ENCODE results near the gene DSTYK. TPM values are rescaled to one million over a fixed set of nuclear protein-coding genes. Genes with fewer than 3 reads are reported as not detected.

DSTYK gene
- total RNA-seq, 2 donors from 2014 or later = 6.5 to 8.6 TPM

DNA sequence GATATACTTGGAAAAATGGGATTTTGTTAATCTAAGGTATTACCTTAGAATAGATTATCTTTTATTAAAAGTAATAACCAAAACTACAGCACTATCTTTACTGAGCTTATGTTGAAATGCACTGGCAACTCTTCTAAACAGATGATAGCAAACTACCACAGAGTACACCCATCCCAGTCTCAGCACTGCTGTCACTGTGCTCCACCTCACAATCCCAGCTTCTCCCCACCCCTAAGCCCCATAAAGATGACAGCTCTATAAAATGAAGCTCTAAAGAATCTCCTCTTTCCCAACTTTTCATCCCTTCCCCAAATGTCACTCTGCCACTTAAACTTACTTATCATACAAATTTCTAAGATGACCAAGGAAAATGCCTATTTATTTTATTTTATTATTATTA lies 6.4 kb downstream of the DSTYK start:
- H3K27me3 ChIP-seq = no peaks in the 10 kb centered on the region
- no peaks in the 10 kb centered on the region for H3K9me3 ChIP-seq
- H3K4me3 ChIP-seq = no peak overlapping the region
- H3K27ac ChIP-seq = no peak overlapping the region
- H3K36me3 ChIP-seq (replicated peaks in 1 of 2; ENCODE audit: insufficient read depth in 1 of 2, low read depth in 2 of 2) = no peaks in the 10 kb centered on the region
- intact Hi-C loops (cut with DNase I) = no loop called here
- TF ChIP-seq, protein P1, sequence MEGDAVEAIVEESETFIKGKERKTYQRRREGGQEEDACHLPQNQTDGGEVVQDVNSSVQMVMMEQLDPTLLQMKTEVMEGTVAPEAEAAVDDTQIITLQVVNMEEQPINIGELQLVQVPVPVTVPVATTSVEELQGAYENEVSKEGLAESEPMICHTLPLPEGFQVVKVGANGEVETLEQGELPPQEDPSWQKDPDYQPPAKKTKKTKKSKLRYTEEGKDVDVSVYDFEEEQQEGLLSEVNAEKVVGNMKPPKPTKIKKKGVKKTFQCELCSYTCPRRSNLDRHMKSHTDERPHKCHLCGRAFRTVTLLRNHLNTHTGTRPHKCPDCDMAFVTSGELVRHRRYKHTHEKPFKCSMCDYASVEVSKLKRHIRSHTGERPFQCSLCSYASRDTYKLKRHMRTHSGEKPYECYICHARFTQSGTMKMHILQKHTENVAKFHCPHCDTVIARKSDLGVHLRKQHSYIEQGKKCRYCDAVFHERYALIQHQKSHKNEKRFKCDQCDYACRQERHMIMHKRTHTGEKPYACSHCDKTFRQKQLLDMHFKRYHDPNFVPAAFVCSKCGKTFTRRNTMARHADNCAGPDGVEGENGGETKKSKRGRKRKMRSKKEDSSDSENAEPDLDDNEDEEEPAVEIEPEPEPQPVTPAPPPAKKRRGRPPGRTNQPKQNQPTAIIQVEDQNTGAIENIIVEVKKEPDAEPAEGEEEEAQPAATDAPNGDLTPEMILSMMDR (IDR thresholded peaks at IDR 0.05) = no peak
- no peak for TF ChIP-seq POLR2A (IDR thresholded peaks at IDR 0.05)
- peaks cover 3% of the 10 kb centered on the region for H3K4me1 ChIP-seq
- ATAC-seq = no peak
- DNase-seq = no peak

DNA sequence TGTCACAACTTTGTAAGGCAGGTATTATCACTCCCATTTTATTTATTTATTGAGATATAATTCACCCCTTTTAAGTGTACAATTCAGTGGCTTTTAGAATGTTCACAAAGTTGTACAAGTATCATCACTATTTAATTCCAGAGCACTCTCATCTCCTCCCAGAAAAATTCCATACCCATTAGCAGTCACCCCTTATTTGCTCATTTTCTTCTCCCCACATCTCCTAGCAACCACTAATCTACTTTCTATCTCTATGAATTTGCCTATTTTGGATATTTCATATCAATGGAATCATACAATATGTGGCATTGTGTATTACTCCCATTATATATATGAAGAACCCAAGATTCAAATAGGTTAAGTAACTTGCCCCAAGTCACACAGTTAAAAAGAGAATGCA lies 7.0 kb downstream of the DSTYK start:
- H3K4me1 ChIP-seq = no peaks in the 10 kb centered on the region
- no peak overlapping the region for H3K27ac ChIP-seq
- intact Hi-C loops (cut with DNase I) = no loop called here
- H3K4me3 ChIP-seq = no peak overlapping the region
- H3K36me3 ChIP-seq (replicated peaks in 1 of 2; ENCODE audit: insufficient read depth in 1 of 2, low read depth in 2 of 2) = no peaks in the 10 kb centered on the region
- DNase-seq (no peak), ATAC-seq (no peak)
- TF ChIP-seq, protein P1 (IDR thresholded peaks at IDR 0.05) = no peak
- TF ChIP-seq POLR2A (IDR thresholded peaks at IDR 0.05) = no peak
- H3K9me3 ChIP-seq = no peaks in the 10 kb centered on the region
- H3K27me3 ChIP-seq = no peaks in the 10 kb centered on the region

DNA sequence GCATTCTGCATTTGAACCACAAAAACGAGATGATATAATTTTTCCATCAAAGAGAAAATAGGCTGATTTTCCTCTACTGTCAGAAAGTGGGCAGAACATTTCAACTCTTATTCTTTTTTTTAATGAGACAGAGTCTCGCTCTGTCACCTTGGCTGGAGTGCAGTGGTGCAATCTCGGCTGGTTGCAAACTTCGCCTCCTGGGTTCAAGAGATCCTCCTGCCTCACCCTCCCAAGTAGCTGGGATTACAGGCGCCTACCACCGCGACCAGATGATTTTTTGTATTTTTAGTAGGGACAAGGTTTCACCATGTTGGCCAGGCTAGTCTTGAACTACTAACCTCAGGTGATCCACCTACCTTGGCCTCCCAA lies 11.6 kb downstream of the DSTYK start:
- no peak overlapping the region for H3K27ac ChIP-seq
- H3K36me3 ChIP-seq (replicated peaks in 1 of 2; ENCODE audit: insufficient read depth in 1 of 2, low read depth in 2 of 2) = no peaks in the 10 kb centered on the region
- H3K9me3 ChIP-seq = no peaks in the 10 kb centered on the region
- 91 to 93% methylated on average over 7 of the region's 7 CpGs for WGBS, 2 donors
- H3K4me1 ChIP-seq = no peaks in the 10 kb centered on the region
- ATAC-seq = no peak
- DNase-seq = no peak
- TF ChIP-seq, protein P1 (IDR thresholded peaks at IDR 0.05) = no peak
- no peak for TF ChIP-seq POLR2A (IDR thresholded peaks at IDR 0.05)
- intact Hi-C loops (cut with DNase I) = no loop called here
- no peak overlapping the region for H3K4me3 ChIP-seq
- no peaks in the 10 kb centered on the region for H3K27me3 ChIP-seq

DNA sequence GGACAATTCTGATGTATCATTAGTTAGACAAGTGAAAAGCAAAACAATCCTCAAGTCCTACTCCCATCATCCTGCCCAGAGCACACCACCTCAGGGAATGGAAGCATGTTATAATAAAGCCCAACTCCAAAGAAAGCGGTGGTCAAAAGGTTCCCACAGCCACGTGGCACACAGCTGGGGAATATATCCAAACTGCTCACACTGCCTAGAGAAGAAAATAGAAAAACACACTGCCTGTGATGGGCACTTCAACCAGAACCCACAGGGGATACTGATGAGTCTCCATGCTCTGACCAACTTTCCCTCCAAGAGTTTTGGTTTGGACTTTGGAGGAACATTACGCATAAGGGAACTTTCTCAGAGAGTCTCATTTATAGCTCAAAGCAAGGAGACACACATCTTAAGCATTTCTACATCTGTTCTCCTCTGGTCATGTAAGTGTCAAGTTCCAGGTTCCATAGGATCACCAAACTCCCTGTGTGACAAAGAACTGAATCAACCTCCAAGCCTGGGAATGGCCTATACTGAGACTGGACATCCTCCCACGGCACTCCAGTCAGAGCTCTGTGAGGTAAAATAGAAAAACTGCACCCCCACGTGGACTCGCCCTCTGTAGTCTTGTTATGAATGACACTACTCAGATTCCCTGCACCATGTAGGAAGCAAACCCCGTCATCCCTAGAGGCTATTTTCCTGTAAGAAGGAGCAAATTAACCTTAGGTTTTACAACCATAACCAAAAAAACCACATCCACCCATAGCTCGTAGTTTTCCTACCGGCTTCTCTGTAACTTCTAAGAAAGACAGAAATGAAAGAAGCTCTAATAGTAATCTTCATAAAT lies 12.2 kb downstream of the DSTYK start:
- intact Hi-C loops (cut with DNase I) = no loop called here
- no peaks in the 10 kb centered on the region for H3K9me3 ChIP-seq
- no peak overlapping the region for H3K4me3 ChIP-seq
- no peak overlapping the region for H3K27ac ChIP-seq
- H3K27me3 ChIP-seq = no peaks in the 10 kb centered on the region
- TF ChIP-seq, protein P1 (IDR thresholded peaks at IDR 0.05) = no peak
- no peak for TF ChIP-seq POLR2A (IDR thresholded peaks at IDR 0.05)
- DNase-seq = no peak
- WGBS, 2 donors = 73 to 80% methylated on average over 8 to 9 of the region's 9 CpGs
- ATAC-seq = no peak
- H3K4me1 ChIP-seq = no peaks in the 10 kb centered on the region
- no peaks in the 10 kb centered on the region for H3K36me3 ChIP-seq (replicated peaks in 1 of 2; ENCODE audit: insufficient read depth in 1 of 2, low read depth in 2 of 2)

DNA sequence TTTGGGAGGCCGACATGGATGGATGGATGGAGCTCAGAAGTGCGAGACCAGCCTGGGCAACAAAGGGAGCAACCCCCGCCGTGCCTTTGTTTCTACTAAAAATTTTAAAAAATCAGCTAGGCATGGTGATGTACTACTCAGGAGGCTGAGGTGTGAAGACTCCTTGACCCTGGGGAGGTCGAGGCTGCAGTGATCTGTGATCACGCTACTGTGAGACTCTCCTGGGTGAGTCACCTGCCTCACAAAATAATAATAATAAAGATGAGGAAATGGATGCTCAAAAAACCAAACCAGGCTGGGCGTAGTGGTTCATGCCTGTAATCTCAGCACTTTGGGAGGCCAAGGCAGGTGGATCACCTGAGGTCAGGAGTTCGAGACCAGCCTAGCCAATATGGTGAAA lies 19.2 kb downstream of the DSTYK start:
- Histone ChIP-seq H3K4me1 (peaks cover 48% of the 10 kb centered on the region), H3K27ac (peak overlapping the region in 2 of 4 donors; percentile 31 to 75), H3K4me3 (no peak overlapping the region), H3K27me3 (no peaks in the 10 kb centered on the region), H3K36me3 (replicated peaks in 1 of 2; ENCODE audit: insufficient read depth in 1 of 2, low read depth in 2 of 2) (no peaks in the 10 kb centered on the region), H3K9me3 (no peaks in the 10 kb centered on the region)
- WGBS, 2 donors = 85 to 87% methylated on average over 8 of the region's 8 CpGs
- intact Hi-C loops (cut with DNase I) = no loop called here
- no peak for ATAC-seq
- TF ChIP-seq POLR2A (IDR thresholded peaks at IDR 0.05) = no peak
- TF ChIP-seq, protein P1 (IDR thresholded peaks at IDR 0.05) = no peak
- DNase-seq = no peak

Data from body of pancreas (tissue), 4 donors.